Transverse colon (tissue), 4 donors: ENCODE data around the gene SELENON. TPM values are rescaled to one million over a fixed set of nuclear protein-coding genes. Genes with fewer than 3 reads are reported as not detected.

Source experiments
- DNase-seq: peaks from one replicate; pipeline ENCODE4 v3.0.0-alpha.2; 2019
- H3K27ac ChIP-seq, 4 donors: fragments of 200-600 bp; sonication (generic); 2 replicates each; pipeline ENCODE4 v1.5.1; 2016 to 2018; ENCODE audit warnings: inconsistent platforms in 4 of 4
- H3K27me3 ChIP-seq: fragments of 200-600 bp; sonication (generic); 2 replicates; pipeline ENCODE4 v1.5.1; 2017; ENCODE audit warnings: inconsistent platforms
- H3K36me3 ChIP-seq, 4 donors: fragments of 200-600 bp; sonication (generic); 2 replicates each; pipeline ENCODE4 v1.5.1; 2017 to 2019; ENCODE audit warnings: inconsistent platforms in 4 of 4
- H3K4me1 ChIP-seq, 4 donors: fragments of 200-600 bp; sonication (generic); 2 replicates each; pipeline ENCODE4 v1.5.1; 2017 to 2020; ENCODE audit warnings: inconsistent platforms in 4 of 4
- H3K4me3 ChIP-seq, 4 donors: fragments of 200-600 bp; sonication (generic); 1 replicate in 1 of 4; 2 replicates in 3 of 4; pipeline versions ENCODE4 v1.5.1 to v1.6.1; 2017 to 2019; ENCODE audit warnings: inconsistent platforms in 4 of 4
- H3K9me3 ChIP-seq, 2 donors: fragments of 200-600 bp; sonication (generic); 2 replicates each; pipeline ENCODE4 v1.5.1; 2017 to 2019; ENCODE audit warnings: inconsistent platforms in 2 of 2
- EP300 ChIP-seq: sonication (generic); formaldehyde crosslinking; IDR thresholded peaks from one replicate; pipeline ENCODE4 v1.6.1; 2017; ENCODE audit warnings: antibody characterized with exemption, low read depth
- POLR2A ChIP-seq: fragments of 450-650 bp; IDR thresholded peaks from one replicate; pipeline ENCODE4 v1.6.1; 2016; ENCODE audit warnings: antibody characterized with exemption, mild to moderate bottlenecking, moderate library complexity
- POLR2AphosphoS5 ChIP-seq, 3 donors: sonication (generic); formaldehyde crosslinking; IDR thresholded peaks; one replicate each; pipeline ENCODE4 v1.6.1; 2016; ENCODE audit warnings: antibody characterized with exemption in 3 of 3
- WGBS, 2 donors: methylation state at CpG; one replicate each; pipeline ENCODE4 v1.1.5; 2018; ENCODE audit warnings: low coverage in 1 of 2; 5-methylcytosine and 5-hydroxymethylcytosine counted together
- in situ Hi-C, 4 donors: fragments of 200-750 bp; cut with MboI; loops; one replicate each; pipeline versions ENCODE4 v1.15.0 to v1.15.1; 2017; ENCODE audit warnings: low sequenced_read_pairs in 3 of 4, low pct_ligation_motif_present in 1 of 4, low pct_unique_long_range_greater_than_20kb in 1 of 4
- intact Hi-C: fragments of 100-400 bp; cut with DNase I; formaldehyde crosslinking; loops from one replicate; pipeline ENCODE4 v1.15.1; 2023; ENCODE audit warnings: low total_unique reads
- total RNA-seq, 4 donors: library from RNA; depleted of rRNA; stranded (reverse); fragments of >200 nt; gene quantifications; one replicate each; pipeline ENCODE4 v1.1.0, GENCODE V29; 2016
- TF ChIP-seq, protein P1 (sequence below), 5 experiments: fragments of 200-600 bp in 3 of 5; fragments of 450-650 bp in 2 of 5; sonication (generic) in 3 of 5; IDR thresholded peaks; 1 replicate in 2 of 5; 2 replicates in 3 of 5; pipeline ENCODE4 v1.5.1; 2016 to 2017; ENCODE audit warnings: antibody characterized with exemption in 5 of 5, inconsistent platforms in 3 of 5, mild to moderate bottlenecking in 2 of 5, moderate library complexity in 1 of 5

SELENON gene
- total RNA-seq, 4 donors from 2014 or later, result 17.1 to 68.1 (median 24.4) TPM

GRCh38 chr1:25760122-25760719 is 39.8 kb upstream of the SELENON start:
- in situ Hi-C loops, result no loop called here
- Histone ChIP-seq H3K36me3 (no peaks in the 10 kb centered on the region), H3K27ac (no peak overlapping the region), H3K27me3 (no peaks in the 10 kb centered on the region), H3K9me3 (no peaks in the 10 kb centered on the region), H3K4me3 (no peak overlapping the region), H3K4me1 (no peaks in the 10 kb centered on the region)
- DNase-seq, result no peak
- 93% methylated on average over 11 of the region's 11 CpGs; no CpG with 5 or more reads in 1 of the 2 donors for WGBS, 2 donors
- intact Hi-C loops, result no loop called here
- TF ChIP-seq POLR2A, result no peak
- no peak for TF ChIP-seq POLR2AphosphoS5 (IDR thresholded peaks at IDR 0.05)
- TF ChIP-seq EP300, result no peak

- Histone ChIP-seq H3K4me3 (no peak overlapping the region), H3K4me1 (no peaks in the 10 kb centered on the region), H3K9me3 (no peaks in the 10 kb centered on the region), H3K27ac (no peak overlapping the region), H3K27me3 (no peaks in the 10 kb centered on the region), H3K36me3 (no peaks in the 10 kb centered on the region)
- intact Hi-C loops (no loop called here), in situ Hi-C loops (no loop called here)
- WGBS, 2 donors, result 50 to 74% methylated on average over 2 to 5 of the region's 5 CpGs
- DNase-seq, result no peak
- no peak for TF ChIP-seq POLR2A
- TF ChIP-seq EP300, result no peak
- no peak for TF ChIP-seq POLR2AphosphoS5 (IDR thresholded peaks at IDR 0.05)
- TF ChIP-seq, protein P1, sequence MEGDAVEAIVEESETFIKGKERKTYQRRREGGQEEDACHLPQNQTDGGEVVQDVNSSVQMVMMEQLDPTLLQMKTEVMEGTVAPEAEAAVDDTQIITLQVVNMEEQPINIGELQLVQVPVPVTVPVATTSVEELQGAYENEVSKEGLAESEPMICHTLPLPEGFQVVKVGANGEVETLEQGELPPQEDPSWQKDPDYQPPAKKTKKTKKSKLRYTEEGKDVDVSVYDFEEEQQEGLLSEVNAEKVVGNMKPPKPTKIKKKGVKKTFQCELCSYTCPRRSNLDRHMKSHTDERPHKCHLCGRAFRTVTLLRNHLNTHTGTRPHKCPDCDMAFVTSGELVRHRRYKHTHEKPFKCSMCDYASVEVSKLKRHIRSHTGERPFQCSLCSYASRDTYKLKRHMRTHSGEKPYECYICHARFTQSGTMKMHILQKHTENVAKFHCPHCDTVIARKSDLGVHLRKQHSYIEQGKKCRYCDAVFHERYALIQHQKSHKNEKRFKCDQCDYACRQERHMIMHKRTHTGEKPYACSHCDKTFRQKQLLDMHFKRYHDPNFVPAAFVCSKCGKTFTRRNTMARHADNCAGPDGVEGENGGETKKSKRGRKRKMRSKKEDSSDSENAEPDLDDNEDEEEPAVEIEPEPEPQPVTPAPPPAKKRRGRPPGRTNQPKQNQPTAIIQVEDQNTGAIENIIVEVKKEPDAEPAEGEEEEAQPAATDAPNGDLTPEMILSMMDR (IDR thresholded peaks at IDR 0.05), result no peak
Measured at GRCh38 chr1:25760871-25761270, 39.1 kb upstream of the SELENON start.

GRCh38 chr1:25763493-25763892 is 36.5 kb upstream of the SELENON start:
- H3K36me3 ChIP-seq, result no peaks in the 10 kb centered on the region
- in situ Hi-C loops (no loop called here), intact Hi-C loops (no loop called here)
- no peak for DNase-seq
- no peak overlapping the region for H3K4me3 ChIP-seq
- H3K9me3 ChIP-seq, result no peaks in the 10 kb centered on the region
- H3K27me3 ChIP-seq, result no peaks in the 10 kb centered on the region
- H3K4me1 ChIP-seq, result no peaks in the 10 kb centered on the region
- 40 to 76% methylated on average over 1 to 10 of the region's 10 CpGs for WGBS, 2 donors
- TF ChIP-seq POLR2A, result no peak
- TF ChIP-seq, protein P1 (IDR thresholded peaks at IDR 0.05), result no peak
- no peak for TF ChIP-seq POLR2AphosphoS5 (IDR thresholded peaks at IDR 0.05)
- TF ChIP-seq EP300, result no peak
- no peak overlapping the region for H3K27ac ChIP-seq

GRCh38 chr1:25765136-25765922 is 34.7 kb upstream of the SELENON start:
- no peak for DNase-seq
- intact Hi-C loops, result no loop called here
- 71 to 79% methylated on average over 3 to 8 of the region's 8 CpGs for WGBS, 2 donors
- Histone ChIP-seq H3K4me1 (peaks cover 0 to 2% (median 0%) of the 10 kb centered on the region in 4 donors), H3K27me3 (no peaks in the 10 kb centered on the region), H3K27ac (no peak overlapping the region), H3K9me3 (no peaks in the 10 kb centered on the region), H3K36me3 (no peaks in the 10 kb centered on the region), H3K4me3 (no peak overlapping the region)
- in situ Hi-C loops, result no loop called here
- TF ChIP-seq, protein P1 (IDR thresholded peaks at IDR 0.05), result no peak
- TF ChIP-seq POLR2AphosphoS5 (IDR thresholded peaks at IDR 0.05) (no peak), EP300 (no peak), POLR2A (no peak)
